MM.1S (cell line): ENCODE data around the gene SLC25A6.

Experiments
- DNase-seq: peaks from one replicate; pipeline ENCODE4 v3.0.0-alpha.2; 2015
- H2AFZ ChIP-seq: fragments of 300-600 bp; sonication (generic); 2 replicates; pipeline ENCODE4 v1.6.0; 2016; ENCODE audit warnings: antibody characterized with exemption, low read length
- H3F3A ChIP-seq: fragments of 300-600 bp; sonication (generic); 2 replicates; pipeline ENCODE4 v1.6.1; 2016; ENCODE audit warnings: mild to moderate bottlenecking, antibody characterized with exemption, low read length, moderate library complexity, mixed read lengths; ENCODE audit not compliant: insufficient read depth
- H3K27ac ChIP-seq: fragments of 300-600 bp; sonication (generic); 2 replicates; pipeline ENCODE4 v1.5.1; 2016; ENCODE audit warnings: mild to moderate bottlenecking, low read length
- H3K27me3 ChIP-seq: fragments of 300-600 bp; sonication (generic); replicated peaks from 2 replicates; pipeline ENCODE4 v1.6.0; 2016; ENCODE audit warnings: low read length; ENCODE audit not compliant: insufficient read depth
- H3K36me3 ChIP-seq: fragments of 300-600 bp; sonication (generic); replicated peaks from 2 replicates; pipeline ENCODE4 v1.6.1; 2016; ENCODE audit warnings: mild to moderate bottlenecking, low read length, mixed read lengths; ENCODE audit not compliant: insufficient read depth
- H3K4me1 ChIP-seq: fragments of 300-600 bp; sonication (generic); 2 replicates; pipeline ENCODE4 v1.6.1; 2016; ENCODE audit warnings: low read length, mixed read lengths
- H3K4me2 ChIP-seq: fragments of 300-600 bp; sonication (generic); 2 replicates; pipeline ENCODE4 v1.6.0; 2016; ENCODE audit warnings: low read depth, low read length
- H3K4me3 ChIP-seq: fragments of 300-600 bp; sonication (generic); 2 replicates; pipeline ENCODE4 v1.5.1; 2016; ENCODE audit warnings: low read length, mixed read lengths
- H3K79me2 ChIP-seq: fragments of 300-600 bp; sonication (generic); 2 replicates; pipeline ENCODE4 v1.6.1; 2016; ENCODE audit warnings: mixed run types, low read length, mixed read lengths
- H3K9ac ChIP-seq: fragments of 300-600 bp; sonication (generic); 2 replicates; pipeline ENCODE4 v1.6.1; 2016; ENCODE audit warnings: low read length, mixed read lengths
- H3K9me2 ChIP-seq: fragments of 300-600 bp; sonication (generic); replicated peaks from 2 replicates; pipeline ENCODE4 v1.6.1; 2016; ENCODE audit warnings: mild to moderate bottlenecking, low read length, mixed read lengths; ENCODE audit not compliant: insufficient read depth
- H3K9me3 ChIP-seq: fragments of 300-600 bp; sonication (generic); replicated peaks from 2 replicates; pipeline ENCODE4 v1.6.1; 2016; ENCODE audit warnings: mild to moderate bottlenecking, low read length, mixed read lengths; ENCODE audit not compliant: insufficient read depth
- H4K20me1 ChIP-seq: fragments of 300-600 bp; sonication (generic); 2 replicates; pipeline ENCODE4 v1.6.1; 2016; ENCODE audit warnings: mild to moderate bottlenecking, low read length, moderate library complexity, mixed read lengths; ENCODE audit not compliant: insufficient read depth
- EZH2 ChIP-seq: fragments of 300-600 bp; sonication (generic); optimal IDR thresholded peaks from 2 replicates; pipeline ENCODE3; 2017; ENCODE audit warnings: low read depth, mild to moderate bottlenecking, antibody characterized with exemption, low read length, mixed read lengths
- EZH2phosphoT487 ChIP-seq: fragments of 300-600 bp; sonication (generic); IDR thresholded peaks from 2 replicates; pipeline ENCODE4 v1.6.1; 2018; ENCODE audit warnings: antibody characterized with exemption, low read length
- TF ChIP-seq, protein P1 (sequence below): fragments of 300-600 bp; sonication (generic); IDR thresholded peaks from 2 replicates; pipeline ENCODE4 v1.5.1; 2016; ENCODE audit warnings: antibody characterized with exemption, low read length, mixed read lengths

Gene SLC25A6

DNA sequence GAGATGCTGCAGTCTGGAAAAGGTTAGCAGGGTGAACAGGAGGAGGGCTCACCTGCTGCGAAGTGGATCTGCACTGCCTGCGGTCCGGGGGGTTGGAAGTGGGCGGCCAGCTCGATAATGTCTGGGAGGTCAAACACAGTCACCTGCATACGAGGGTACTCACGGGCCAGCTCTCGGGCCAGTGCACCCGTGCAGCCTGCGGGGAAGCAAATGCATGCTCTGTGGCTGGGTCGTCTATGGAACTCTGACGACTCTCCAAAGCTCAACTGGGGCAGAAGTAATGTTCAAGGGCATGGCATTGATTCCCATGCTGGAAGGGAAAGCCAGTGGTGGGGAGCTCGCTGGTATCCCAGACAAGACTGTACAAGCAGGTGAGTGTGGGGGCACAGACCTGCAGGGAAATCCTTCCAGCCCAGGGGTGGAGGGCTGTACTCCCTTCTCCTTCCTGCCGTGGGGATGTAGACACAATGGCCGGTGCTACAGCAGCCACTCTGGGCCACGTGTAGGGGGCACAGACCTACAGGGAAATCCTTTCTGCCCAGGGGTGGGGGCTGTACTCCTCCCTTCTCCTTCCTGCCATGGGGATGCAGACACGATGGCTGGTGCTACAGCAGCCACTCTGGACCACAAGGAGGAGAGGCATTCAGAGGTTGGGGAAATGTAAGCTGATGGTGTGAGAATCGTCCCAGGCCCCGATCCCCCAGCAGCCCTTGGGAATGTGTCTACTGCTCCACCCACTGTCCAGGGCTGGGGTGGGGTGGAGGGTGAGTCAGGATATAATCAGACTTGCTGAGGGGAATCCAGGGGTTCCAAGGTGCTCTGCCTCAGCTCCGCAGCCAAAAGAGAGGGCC is 26.2 kb upstream of the SLC25A6 start:
- no peak overlapping the region for H2AFZ ChIP-seq
- no peaks in the 10 kb centered on the region for H3K27me3 ChIP-seq
- no peak overlapping the region for H3K4me2 ChIP-seq
- no peaks in the 10 kb centered on the region for H3K9me2 ChIP-seq
- no peaks in the 10 kb centered on the region for H3K36me3 ChIP-seq
- TF ChIP-seq, protein P1, sequence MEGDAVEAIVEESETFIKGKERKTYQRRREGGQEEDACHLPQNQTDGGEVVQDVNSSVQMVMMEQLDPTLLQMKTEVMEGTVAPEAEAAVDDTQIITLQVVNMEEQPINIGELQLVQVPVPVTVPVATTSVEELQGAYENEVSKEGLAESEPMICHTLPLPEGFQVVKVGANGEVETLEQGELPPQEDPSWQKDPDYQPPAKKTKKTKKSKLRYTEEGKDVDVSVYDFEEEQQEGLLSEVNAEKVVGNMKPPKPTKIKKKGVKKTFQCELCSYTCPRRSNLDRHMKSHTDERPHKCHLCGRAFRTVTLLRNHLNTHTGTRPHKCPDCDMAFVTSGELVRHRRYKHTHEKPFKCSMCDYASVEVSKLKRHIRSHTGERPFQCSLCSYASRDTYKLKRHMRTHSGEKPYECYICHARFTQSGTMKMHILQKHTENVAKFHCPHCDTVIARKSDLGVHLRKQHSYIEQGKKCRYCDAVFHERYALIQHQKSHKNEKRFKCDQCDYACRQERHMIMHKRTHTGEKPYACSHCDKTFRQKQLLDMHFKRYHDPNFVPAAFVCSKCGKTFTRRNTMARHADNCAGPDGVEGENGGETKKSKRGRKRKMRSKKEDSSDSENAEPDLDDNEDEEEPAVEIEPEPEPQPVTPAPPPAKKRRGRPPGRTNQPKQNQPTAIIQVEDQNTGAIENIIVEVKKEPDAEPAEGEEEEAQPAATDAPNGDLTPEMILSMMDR: no peak
- TF ChIP-seq EZH2phosphoT487: no peak
- TF ChIP-seq EZH2: no peak
- no peak for DNase-seq
- H4K20me1 ChIP-seq: no peaks in the 10 kb centered on the region
- H3K4me1 ChIP-seq: no peaks in the 10 kb centered on the region
- H3F3A ChIP-seq: no peaks in the 10 kb centered on the region
- H3K79me2 ChIP-seq: no peaks in the 10 kb centered on the region
- no peak overlapping the region for H3K9ac ChIP-seq
- no peak overlapping the region for H3K4me3 ChIP-seq
- H3K27ac ChIP-seq: no peak overlapping the region
- no peaks in the 10 kb centered on the region for H3K9me3 ChIP-seq

DNA sequence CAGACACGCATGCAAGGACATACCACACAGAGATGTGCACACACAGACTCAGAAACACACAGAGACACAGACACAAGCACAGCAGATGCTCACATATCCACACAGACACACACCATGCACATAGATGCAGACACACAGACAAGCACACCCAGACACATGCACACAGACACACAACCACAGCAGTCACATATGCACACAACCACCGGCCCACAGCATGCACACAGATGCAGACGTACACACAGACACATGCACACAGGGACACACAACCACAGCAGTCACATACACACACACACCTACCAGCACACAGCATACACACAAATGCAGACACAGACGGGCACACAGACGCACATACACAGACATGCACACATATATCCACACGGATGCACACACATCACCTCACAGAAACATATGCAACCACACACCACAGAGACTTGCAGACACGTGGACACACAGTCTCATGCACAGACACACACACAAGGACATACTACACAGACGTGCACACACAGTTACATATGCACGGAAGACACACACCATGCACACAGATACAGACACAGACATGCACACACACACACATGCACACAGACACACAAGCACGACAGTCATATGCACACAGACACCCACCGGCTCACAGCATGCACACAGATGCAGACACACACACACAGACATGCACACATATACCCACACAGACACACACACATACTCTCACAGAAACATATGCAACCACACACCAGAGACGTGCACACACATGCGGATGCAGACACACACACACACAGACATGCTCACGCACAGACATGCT is 25.2 kb upstream of the SLC25A6 start:
- DNase-seq: no peak
- no peaks in the 10 kb centered on the region for H3K27me3 ChIP-seq
- no peaks in the 10 kb centered on the region for H3K9me2 ChIP-seq
- no peaks in the 10 kb centered on the region for H3K9me3 ChIP-seq
- H4K20me1 ChIP-seq: no peaks in the 10 kb centered on the region
- H3K4me2 ChIP-seq: no peak overlapping the region
- no peak overlapping the region for H3K9ac ChIP-seq
- no peaks in the 10 kb centered on the region for H3F3A ChIP-seq
- H3K4me1 ChIP-seq: no peaks in the 10 kb centered on the region
- H3K4me3 ChIP-seq: no peak overlapping the region
- no peaks in the 10 kb centered on the region for H3K36me3 ChIP-seq
- no peak overlapping the region for H2AFZ ChIP-seq
- no peaks in the 10 kb centered on the region for H3K79me2 ChIP-seq
- H3K27ac ChIP-seq: no peak overlapping the region
- TF ChIP-seq EZH2phosphoT487 (no peak), EZH2 (no peak)
- TF ChIP-seq, protein P1: no peak

DNA sequence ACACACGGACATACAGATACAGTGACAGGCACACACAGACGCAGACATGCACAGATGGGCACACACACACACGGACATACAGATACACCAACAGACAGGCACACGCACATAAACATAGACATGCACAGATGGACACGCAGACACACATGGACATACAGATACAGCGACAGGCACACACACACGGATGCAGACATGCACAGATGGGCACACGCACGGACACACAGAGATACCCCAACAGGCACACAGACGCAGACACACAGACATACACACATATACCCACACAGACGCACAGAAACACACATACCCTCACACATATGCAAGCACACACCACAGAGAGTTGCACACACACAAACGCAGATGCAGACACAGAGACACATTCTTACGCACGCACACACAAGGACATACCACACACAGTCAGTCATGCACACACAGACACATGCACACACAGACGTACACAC is 24.4 kb upstream of the SLC25A6 start:
- TF ChIP-seq EZH2phosphoT487: no peak
- TF ChIP-seq, protein P1: no peak
- TF ChIP-seq EZH2: no peak
- no peak overlapping the region for H3K4me2 ChIP-seq
- no peak for DNase-seq
- no peaks in the 10 kb centered on the region for H3F3A ChIP-seq
- no peaks in the 10 kb centered on the region for H3K36me3 ChIP-seq
- no peaks in the 10 kb centered on the region for H3K79me2 ChIP-seq
- H3K4me1 ChIP-seq: no peaks in the 10 kb centered on the region
- no peak overlapping the region for H3K27ac ChIP-seq
- no peaks in the 10 kb centered on the region for H3K9me3 ChIP-seq
- H3K4me3 ChIP-seq: no peak overlapping the region
- H4K20me1 ChIP-seq: no peaks in the 10 kb centered on the region
- no peaks in the 10 kb centered on the region for H3K9me2 ChIP-seq
- no peaks in the 10 kb centered on the region for H3K27me3 ChIP-seq
- no peak overlapping the region for H3K9ac ChIP-seq
- H2AFZ ChIP-seq: no peak overlapping the region
